ENCODE measurements around the gene STRADA.

The STRADA gene

DNA sequence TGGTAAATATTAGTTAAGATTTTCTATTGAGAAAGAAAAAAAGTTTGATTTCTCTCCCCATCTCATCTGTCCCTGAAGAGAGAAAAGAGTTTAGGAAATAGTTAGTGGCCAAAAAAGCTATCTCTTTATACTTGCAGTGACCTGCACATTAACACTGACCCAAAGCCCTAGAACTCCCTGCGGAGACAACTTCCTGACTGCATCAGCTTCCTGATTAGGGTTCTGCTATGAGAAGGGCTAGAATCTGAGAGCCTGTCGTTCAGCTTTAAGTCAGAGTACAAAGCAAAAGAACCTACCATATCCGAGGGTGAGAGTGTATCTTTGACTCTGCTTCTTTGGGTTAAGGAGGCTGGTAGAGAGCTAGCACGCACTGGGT, 66.4 kb downstream of the STRADA start:
- DNase-seq (ENCODE audit: insufficient read length), result no peak
- TF ChIP-seq POLR2A (IDR thresholded peaks at IDR 0.05; ENCODE audit: low read depth, low read length) (no peak), TAF1 (IDR thresholded peaks at IDR 0.05; ENCODE audit: borderline replicate concordance, low read depth, low read length) (no peak), POLR2AphosphoS5 (IDR thresholded peaks at IDR 0.05; ENCODE audit: low read depth, low read length) (no peak)
- FAIRE-seq, result no peak

- FAIRE-seq (no peak), DNase-seq (ENCODE audit: insufficient read length) (no peak)
- TF ChIP-seq TAF1 (IDR thresholded peaks at IDR 0.05; ENCODE audit: borderline replicate concordance, low read depth, low read length), result no peak
- no peak for TF ChIP-seq POLR2A (IDR thresholded peaks at IDR 0.05; ENCODE audit: low read depth, low read length)
- TF ChIP-seq POLR2AphosphoS5 (IDR thresholded peaks at IDR 0.05; ENCODE audit: low read depth, low read length), result no peak
Measured at GRCh38 chr17:63672856-63673255, 68.7 kb downstream of the STRADA start.

DNA sequence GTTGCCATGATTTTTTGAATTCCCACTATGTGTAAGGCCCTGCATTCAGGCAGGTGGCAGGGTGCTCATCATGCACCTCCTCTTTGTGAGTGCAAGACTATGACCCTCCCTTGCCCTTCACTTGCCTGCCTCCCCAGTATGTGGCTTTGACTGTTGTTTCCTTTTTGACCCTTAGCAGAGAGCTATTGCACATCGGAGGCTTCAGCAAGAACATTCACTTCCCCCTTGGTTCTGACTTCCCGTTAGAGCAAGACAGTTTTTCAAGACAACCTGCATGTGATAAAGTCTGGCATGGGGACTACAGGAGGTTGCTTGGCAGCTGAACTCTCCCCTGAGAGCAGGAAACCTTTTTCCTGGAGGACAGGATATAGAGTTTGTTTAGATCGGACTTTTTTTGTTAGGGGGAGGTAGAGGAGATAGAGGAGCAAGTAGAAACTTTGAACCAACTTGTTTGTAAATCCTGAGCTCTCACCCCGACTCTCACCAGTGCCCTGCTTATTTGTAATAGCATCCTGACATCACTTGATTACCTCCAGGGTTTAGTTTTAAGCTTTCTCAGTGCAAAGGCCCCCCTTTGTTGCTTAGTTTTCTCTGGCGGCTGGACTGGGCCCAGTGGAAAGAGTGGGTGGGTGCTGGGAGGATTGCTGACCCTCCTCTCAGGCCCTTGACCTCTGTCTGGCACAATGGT, 75.9 kb downstream of the STRADA start:
- TF ChIP-seq POLR2A (IDR thresholded peaks at IDR 0.05; ENCODE audit: low read depth, low read length) (no peak), POLR2AphosphoS5 (IDR thresholded peaks at IDR 0.05; ENCODE audit: low read depth, low read length) (no peak), TAF1 (IDR thresholded peaks at IDR 0.05; ENCODE audit: borderline replicate concordance, low read depth, low read length) (no peak)
- DNase-seq (ENCODE audit: insufficient read length) (no peak), FAIRE-seq (peak; percentile 67)

- TF ChIP-seq TAF1 (IDR thresholded peaks at IDR 0.05; ENCODE audit: borderline replicate concordance, low read depth, low read length) (no peak), POLR2AphosphoS5 (IDR thresholded peaks at IDR 0.05; ENCODE audit: low read depth, low read length) (no peak), POLR2A (IDR thresholded peaks at IDR 0.05; ENCODE audit: low read depth, low read length) (no peak)
- no peak for DNase-seq (ENCODE audit: insufficient read length)
- no peak for FAIRE-seq
Measured at GRCh38 chr17:63659850-63660249, 81.7 kb downstream of the STRADA start.

DNA sequence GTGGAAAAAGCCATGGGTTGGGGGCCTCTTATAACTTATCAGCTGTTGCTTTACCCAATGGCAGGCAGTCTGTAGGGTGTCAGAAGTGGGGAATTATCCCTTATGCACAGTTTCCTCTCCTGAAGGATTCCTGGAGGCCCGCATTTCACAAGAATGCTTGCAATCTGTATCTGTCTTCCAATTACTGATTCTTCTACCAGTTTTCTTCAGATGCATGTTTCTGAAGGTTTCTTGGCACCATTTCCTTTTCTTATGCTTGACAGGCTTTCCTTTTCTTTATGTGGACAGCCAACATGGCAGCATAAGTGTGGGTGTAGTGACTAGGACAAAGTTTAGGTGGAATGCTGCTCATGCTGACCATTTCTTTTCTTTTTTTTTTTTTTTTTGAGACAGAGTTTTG, 83.2 kb downstream of the STRADA start:
- no peak for FAIRE-seq
- TF ChIP-seq POLR2AphosphoS5 (IDR thresholded peaks at IDR 0.05; ENCODE audit: low read depth, low read length) (no peak), POLR2A (IDR thresholded peaks at IDR 0.05; ENCODE audit: low read depth, low read length) (no peak)
- no peak for DNase-seq (ENCODE audit: insufficient read length)

DNA sequence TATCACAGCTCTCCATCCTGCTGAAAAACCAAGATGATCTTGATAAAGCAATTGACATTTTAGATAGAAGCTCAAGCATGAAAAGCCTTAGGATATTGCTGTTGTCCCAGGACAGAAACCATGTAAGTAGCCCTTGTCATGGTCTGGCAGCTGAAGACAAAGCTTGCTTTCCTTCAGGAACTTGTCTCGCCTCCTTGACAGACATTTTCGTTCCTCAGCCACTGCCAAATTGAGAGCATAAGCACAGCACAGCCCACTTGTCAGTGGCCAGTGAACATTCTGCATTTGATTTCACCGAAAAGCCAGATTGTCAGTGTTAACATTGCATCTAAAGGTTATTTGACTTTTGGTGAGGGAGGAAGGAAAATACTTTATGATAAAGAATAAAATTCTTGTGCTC, 83.8 kb downstream of the STRADA start:
- TF ChIP-seq POLR2AphosphoS5 (IDR thresholded peaks at IDR 0.05; ENCODE audit: low read depth, low read length), result no peak
- TF ChIP-seq TAF1 (IDR thresholded peaks at IDR 0.05; ENCODE audit: borderline replicate concordance, low read depth, low read length), result no peak
- no peak for TF ChIP-seq POLR2A (IDR thresholded peaks at IDR 0.05; ENCODE audit: low read depth, low read length)
- FAIRE-seq, result no peak
- no peak for DNase-seq (ENCODE audit: insufficient read length)

GRCh38 chr17:63653050-63653449, 88.5 kb downstream of the STRADA start:
- no peak for TF ChIP-seq POLR2A (IDR thresholded peaks at IDR 0.05; ENCODE audit: low read depth, low read length)
- TF ChIP-seq POLR2AphosphoS5 (IDR thresholded peaks at IDR 0.05; ENCODE audit: low read depth, low read length), result no peak
- TF ChIP-seq TAF1 (IDR thresholded peaks at IDR 0.05; ENCODE audit: borderline replicate concordance, low read depth, low read length), result no peak
- DNase-seq (ENCODE audit: insufficient read length), result no peak
- FAIRE-seq, result no peak
